PC-3 (cell line): ENCODE measurements around the gene HRH1. TPM values are rescaled to one million over a fixed set of nuclear protein-coding genes. Genes with fewer than 3 reads are reported as not detected.
A peak's percentile ranks its signal among the peaks of the same experiment; 100 is the strongest.
"Not testable (repeated sequence)": the region's sequence is repeated elsewhere in the genome, so short reads cannot be mapped to it uniquely, and the experiment has no call there.

ENCODE experiments used
- ATAC-seq: fragments of 200-7000 bp; cut with Tn5 transposase; 2 replicates; pipeline ENCODE4 v1.9.1; 2020; ENCODE audit warnings: mild to moderate bottlenecking, moderate library complexity
- BruUV-seq: library from RNA; stranded (reverse); fragments of 400-500 nt; replicated peaks from 2 replicates; lab custom pipeline; 2021; lab: Mats Ljungman, UMichigan
- CTCF ChIA-PET: fragments of 300-600 bp; sonication (Branson Sonifier 250); formaldehyde crosslinking; loops from one replicate; lab custom pipeline; 2022; ENCODE audit warnings: antibody characterized with exemption; lab: Charles Lee
- POLR2A ChIA-PET: fragments of 300-600 bp; sonication (Branson Sonifier 250); formaldehyde crosslinking; loops from one replicate; lab custom pipeline; 2022; ENCODE audit warnings: antibody characterized with exemption; ENCODE audit not compliant: unreplicated experiment; lab: Charles Lee
- DNase-seq: peaks from one replicate; pipeline ENCODE4 v3.0.0-alpha.2; 2015
- H2AFZ ChIP-seq: fragments of 300-600 bp; sonication (generic); 2 replicates; pipeline ENCODE4 v1.6.0; 2016; ENCODE audit warnings: antibody characterized with exemption, low read length
- H3F3A ChIP-seq: fragments of 300-600 bp; sonication (generic); one replicate; pipeline ENCODE4 v1.6.0; 2017; ENCODE audit warnings: antibody characterized with exemption, low read length, control low read depth, mild to moderate bottlenecking; ENCODE audit not compliant: unreplicated experiment
- H3K27ac ChIP-seq: fragments of 300-600 bp; sonication (generic); 2 replicates; pipeline ENCODE4 v1.5.1; 2016; ENCODE audit warnings: mild to moderate bottlenecking, low read length
- H3K27me3 ChIP-seq: fragments of 300-600 bp; sonication (generic); 2 replicates; pipeline ENCODE4 v1.6.1; 2016; ENCODE audit warnings: low read length, mixed read lengths
- H3K36me3 ChIP-seq: fragments of 300-600 bp; sonication (generic); 2 replicates; pipeline ENCODE4 v1.6.1; 2016; ENCODE audit warnings: low read depth, mixed run types, low read length, mixed read lengths
- H3K4me1 ChIP-seq: fragments of 300-600 bp; sonication (generic); 2 replicates; pipeline ENCODE4 v1.5.1; 2016; ENCODE audit warnings: low read length; ENCODE audit not compliant: insufficient read depth
- H3K4me2 ChIP-seq: fragments of 300-600 bp; sonication (generic); 2 replicates; pipeline ENCODE4 v1.6.0; 2016; ENCODE audit warnings: low read length
- H3K4me3 ChIP-seq: fragments of 300-600 bp; sonication (generic); 2 replicates; pipeline ENCODE4 v1.5.1; 2016; ENCODE audit warnings: mild to moderate bottlenecking, low read length, mixed read lengths
- H3K79me2 ChIP-seq: fragments of 300-600 bp; sonication (generic); 2 replicates; pipeline ENCODE4 v1.6.1; 2017; ENCODE audit warnings: low read length, mixed read lengths
- H3K9ac ChIP-seq: fragments of 300-600 bp; sonication (generic); 2 replicates; pipeline ENCODE4 v1.6.0; 2016; ENCODE audit warnings: mild to moderate bottlenecking, low read length
- H3K9me2 ChIP-seq: fragments of 300-600 bp; sonication (generic); replicated peaks from 2 replicates; pipeline ENCODE4 v1.6.1; 2016; ENCODE audit warnings: mixed run types, low read length, mixed read lengths
- H3K9me3 ChIP-seq: fragments of 300-600 bp; sonication (generic); 2 replicates; pipeline ENCODE4 v1.6.1; 2016; ENCODE audit warnings: low read length, mixed read lengths
- H4K20me1 ChIP-seq: fragments of 300-600 bp; sonication (generic); 2 replicates; pipeline ENCODE4 v1.6.1; 2016; ENCODE audit warnings: low read length, mixed read lengths
- CTCF ChIP-seq: fragments of 300-600 bp; sonication (generic); conservative IDR thresholded peaks from 2 replicates; pipeline ENCODE4 v1.5.1; 2017; ENCODE audit warnings: antibody characterized with exemption, low read depth, mild to moderate bottlenecking, low read length
- EZH2 ChIP-seq: fragments of 300-600 bp; sonication (generic); IDR thresholded peaks from one replicate; pipeline ENCODE4 v1.6.1; 2017; ENCODE audit warnings: antibody characterized with exemption, mild to moderate bottlenecking, low read length; ENCODE audit not compliant: unreplicated experiment
- EZH2phosphoT487 ChIP-seq: fragments of 300-600 bp; sonication (generic); IDR thresholded peaks from 2 replicates; pipeline ENCODE4 v1.6.1; 2018; ENCODE audit warnings: mild to moderate bottlenecking, antibody characterized with exemption, low read length, borderline replicate concordance
- intact Hi-C: fragments of 100-400 bp; cut with micrococcal nuclease; formaldehyde crosslinking; loops from 2 replicates; pipeline ENCODE4 v1.9.0; 2023
- total RNA-seq: library from RNA; depleted of rRNA; stranded (reverse); fragments of >200 nt; gene quantifications from 2 replicates; pipeline ENCODE4 v1.2.3, GENCODE V29; 2014

Gene HRH1
- total RNA-seq, 1 experiment from 2014 or later, result 5.9 TPM

- Histone ChIP-seq H3K9me3 (no peaks in the 10 kb centered on the region), H3K4me1 (peaks cover 6% of the 10 kb centered on the region; the same call in 1 of the 2 replicates), H3K27me3 (no peaks in the 10 kb centered on the region), H3K4me3 (no peak overlapping the region), H3K9me2 (no peaks in the 10 kb centered on the region), H3K27ac (no peak overlapping the region), H3F3A (no peaks in the 10 kb centered on the region), H2AFZ (no peak overlapping the region), H3K79me2 (no peaks in the 10 kb centered on the region), H3K4me2 (no peak overlapping the region), H3K9ac (no peak overlapping the region), H4K20me1 (no peaks in the 10 kb centered on the region), H3K36me3 (no peaks in the 10 kb centered on the region)
- POLR2A ChIA-PET, result no interaction called here
- no peak for DNase-seq
- intact Hi-C loops, result no loop called here
- BruUV-seq, result no TSS peak
- TF ChIP-seq EZH2 (no peak), EZH2phosphoT487 (no peak), CTCF (no peak)
- CTCF ChIA-PET, result no interaction called here
- ATAC-seq, result no peak
These were observed 24.1 kb downstream of the HRH1 start for GRCh38 chr3:11178421-11178820.

- H3K4me3 ChIP-seq, H3K27me3 ChIP-seq, DNase-seq, H2AFZ ChIP-seq, H3K9me2 ChIP-seq, H3K4me2 ChIP-seq, H3K27ac ChIP-seq, H3F3A ChIP-seq, POLR2A ChIA-PET, H4K20me1 ChIP-seq, H3K9ac ChIP-seq, ATAC-seq, H3K36me3 ChIP-seq, H3K9me3 ChIP-seq, BruUV-seq, H3K79me2 ChIP-seq: not testable (repeated sequence)
- CTCF ChIA-PET, result interaction anchor here (0.6 kb wide), 1 partner anchor 231 kb away, joined by 8 read pairs; no protein-coding TSS in a partner anchor
- intact Hi-C loops, result loop anchor here (2.0 kb wide), 2 partner anchors 16 to 30 kb away; partner anchors contain the start of gene HRH1
- H3K4me1 ChIP-seq, result peaks cover 28% of the 10 kb centered on the region
These were observed 30.2 kb downstream of the HRH1 start for GRCh38 chr3:11184328-11184969.

GRCh38 chr3:11185144-11185543 is 30.9 kb downstream of the HRH1 start:
- peak overlapping the region; percentile 82 for H3K4me2 ChIP-seq
- peak overlapping the region; percentile 78 for H3K27ac ChIP-seq
- ChIA-PET POLR2A (no interaction called here), CTCF (interaction anchor here (0.6 to 0.9 kb wide), 2 partner anchors 49 to 232 kb away, joined by 3 to 8 read pairs; no protein-coding TSS in a partner anchor)
- H3K4me3 ChIP-seq, result no peak overlapping the region
- no peaks in the 10 kb centered on the region for H3K9me2 ChIP-seq
- no peaks in the 10 kb centered on the region for H3K9me3 ChIP-seq
- H3K4me1 ChIP-seq, result peaks cover 28% of the 10 kb centered on the region
- TF ChIP-seq EZH2phosphoT487, result no peak
- TF ChIP-seq EZH2, result no peak
- TF ChIP-seq CTCF, result no peak
- ATAC-seq (no peak), DNase-seq (no peak)
- no TSS peak for BruUV-seq
- H3K79me2 ChIP-seq, result no peaks in the 10 kb centered on the region
- no peaks in the 10 kb centered on the region for H3K27me3 ChIP-seq
- H2AFZ ChIP-seq, result no peak overlapping the region
- H3K9ac ChIP-seq, result no peak overlapping the region
- intact Hi-C loops, result loop anchor here (1.0 to 2.0 kb wide), 4 partner anchors 16 to 48 kb away; partner anchors contain the start of gene HRH1
- no peaks in the 10 kb centered on the region for H3K36me3 ChIP-seq
- H3F3A ChIP-seq, result no peaks in the 10 kb centered on the region
- H4K20me1 ChIP-seq, result no peaks in the 10 kb centered on the region
